Pancreas (tissue), 10 donors: ENCODE results near the gene LDAH. TPM values are rescaled to one million over a fixed set of nuclear protein-coding genes. Genes with fewer than 3 reads are reported as not detected.

Experiments
- ATAC-seq, 4 donors: fragments of 200-7000 bp; cut with Tn5 transposase; one replicate each; pipeline versions ENCODE4 v1.8.0 to v1.9.1; 2020; ENCODE audit warnings: mild to moderate bottlenecking in 4 of 4, moderate library complexity in 4 of 4
- DNase-seq, 6 donors: peaks; one replicate each; pipeline ENCODE4 v3.0.0-alpha.2; 2020
- FAIRE-seq: peaks from 2 replicates; lab custom pipeline; 2012; peaks lifted over from hg19 to GRCh38; lab: Jason Lieb, UNC
- H3K27ac ChIP-seq, 4 donors: fragments of 200-600 bp; sonication (generic); 1 replicate in 3 of 4; 2 replicates in 1 of 4; pipeline versions ENCODE4 v1.5.0 to v1.8.0; 2020
- H3K27me3 ChIP-seq, 4 donors: fragments of 200-600 bp; one replicate each; pipeline ENCODE4 v1.8.0; 2021
- H3K36me3 ChIP-seq, 3 donors: fragments of 200-600 bp; sonication (generic) in 1 of 3; one replicate each; pipeline versions ENCODE4 v1.5.0 to v1.8.0; 2020 to 2021
- H3K4me1 ChIP-seq, 3 donors: fragments of 200-600 bp; one replicate each; pipeline ENCODE4 v1.8.0; 2021
- H3K4me3 ChIP-seq, 4 donors: fragments of 200-600 bp; sonication (generic) in 2 of 4; one replicate each; pipeline versions ENCODE4 v1.5.0 to v1.8.0; 2020 to 2021
- H3K9me3 ChIP-seq, 4 donors: fragments of 200-600 bp; one replicate each; pipeline ENCODE4 v1.8.0; 2021
- CTCF ChIP-seq, 4 donors: fragments of 200-600 bp; sonication (generic) in 3 of 4; IDR thresholded peaks; one replicate each; pipeline versions ENCODE4 v1.5.0 to v1.8.0; 2021; ENCODE audit warnings: antibody characterized with exemption in 4 of 4
- WGBS, 2 donors: extraction: QIAGEN DNeasy Blood & Tissue Kit; methylation state at CpG; one replicate each; pipeline ENCODE4 v1.1.7; 2013; 5-methylcytosine and 5-hydroxymethylcytosine counted together
- intact Hi-C, 3 donors: fragments of 100-400 bp; cut with DNase I; formaldehyde crosslinking; loops; one replicate each; pipeline versions ENCODE4 v1.11.1 to v1.14.2; 2022
- polyA plus RNA-seq, 2 donors: library from polyadenylated mRNA; stranded (reverse); fragments of 200-250 nt; gene quantifications; one replicate each; pipeline ENCODE4 v1.2.3, GENCODE V29; 2013
- total RNA-seq, 6 donors: library from RNA; stranded (reverse); fragmentation: NEBNext Ultra II Directional in 4 of 6; extraction: Animal tissue kit (Norgen Biotek cat#: 25700) in 4 of 6; gene quantifications; one replicate each; pipeline versions ENCODE4 v1.2.1 to v1.2.4, GENCODE V29; 2021 to 2023
- donor health status: healthy with polysubstance abuse.
- donor health status: DM: no; HTN: no; CAD: no; lungs with moderate emphysema.
- donor health status: DM: no; HTN: no; CAD: no.
- donor health status: control.
- donor health status: control.
- donor health status: Bipolar disorder and iron deficiency.
- donor health status: DM: yes; HTN: yes; CAD: no.
- donor health status: DM: no; HTN: no; CAD: no.
- donor health status: DM: no; HTN: no; CAD: no.
- donor health status: DM: yes; HTN: yes; CAD: no.

Gene LDAH
- total and polyA plus RNA-seq, 8 donors = 2.5 to 9.1 (median 5.4) TPM

GRCh38 chr2:20737505-20737904, 85.4 kb downstream of the LDAH start:
- Histone ChIP-seq H3K27me3 (no peaks in the 10 kb centered on the region), H3K4me1 (no peaks in the 10 kb centered on the region), H3K4me3 (no peak overlapping the region), H3K27ac (no peak overlapping the region), H3K36me3 (no peaks in the 10 kb centered on the region), H3K9me3 (no peaks in the 10 kb centered on the region)
- no peak for DNase-seq
- WGBS, 2 donors = 90 to 91% methylated on average over 3 of the region's 3 CpGs
- FAIRE-seq = no peak
- intact Hi-C loops = no loop called here
- TF ChIP-seq CTCF (IDR thresholded peaks at IDR 0.05) = no peak
- no peak for ATAC-seq

- Histone ChIP-seq H3K4me3 (no peak overlapping the region), H3K27ac (peak overlapping the region in 1 of 4 donors; percentile 17), H3K27me3 (no peaks in the 10 kb centered on the region), H3K9me3 (no peaks in the 10 kb centered on the region), H3K36me3 (no peaks in the 10 kb centered on the region), H3K4me1 (no peaks in the 10 kb centered on the region)
- DNase-seq (no peak), FAIRE-seq (no peak), ATAC-seq (peak; percentile 24 to 78 (median 50))
- WGBS, 2 donors = 36 to 37% methylated on average over 4 of the region's 4 CpGs
- intact Hi-C loops = no loop called here
- TF ChIP-seq CTCF (IDR thresholded peaks at IDR 0.05) = no peak
These were observed 94.7 kb downstream of the LDAH start for GRCh38 chr2:20728114-20728758.

- intact Hi-C loops = no loop called here
- TF ChIP-seq CTCF (IDR thresholded peaks at IDR 0.05) = no peak
- 88 to 89% methylated on average over 5 of the region's 5 CpGs for WGBS, 2 donors
- Histone ChIP-seq H3K9me3 (no peaks in the 10 kb centered on the region), H3K36me3 (no peaks in the 10 kb centered on the region), H3K27me3 (no peaks in the 10 kb centered on the region), H3K4me1 (no peaks in the 10 kb centered on the region), H3K27ac (no peak overlapping the region), H3K4me3 (no peak overlapping the region)
- FAIRE-seq (no peak), ATAC-seq (no peak), DNase-seq (no peak)
These were observed 96.0 kb downstream of the LDAH start for GRCh38 chr2:20726913-20727312.

- H3K9me3 ChIP-seq = no peaks in the 10 kb centered on the region
- DNase-seq (no peak), FAIRE-seq (no peak), ATAC-seq (no peak)
- H3K36me3 ChIP-seq = no peaks in the 10 kb centered on the region
- no peak for TF ChIP-seq CTCF (IDR thresholded peaks at IDR 0.05)
- no peak overlapping the region for H3K27ac ChIP-seq
- no peaks in the 10 kb centered on the region for H3K4me1 ChIP-seq
- H3K4me3 ChIP-seq = no peak overlapping the region
- no peaks in the 10 kb centered on the region for H3K27me3 ChIP-seq
- intact Hi-C loops = no loop called here
- 89 to 90% methylated on average over 2 of the region's 2 CpGs for WGBS, 2 donors
These were observed 97.1 kb downstream of the LDAH start for GRCh38 chr2:20725782-20726181.

GRCh38 chr2:20724500-20725053, 98.3 kb downstream of the LDAH start:
- Histone ChIP-seq H3K9me3 (no peaks in the 10 kb centered on the region), H3K4me3 (no peak overlapping the region), H3K36me3 (no peaks in the 10 kb centered on the region), H3K4me1 (no peaks in the 10 kb centered on the region), H3K27ac (no peak overlapping the region), H3K27me3 (no peaks in the 10 kb centered on the region)
- intact Hi-C loops = no loop called here
- DNase-seq = no peak
- FAIRE-seq = no peak
- no peak for ATAC-seq
- TF ChIP-seq CTCF (IDR thresholded peaks at IDR 0.05) = no peak
- WGBS, 2 donors = 94 to 97% methylated on average over 3 of the region's 3 CpGs
